Kidney (tissue), 14 donors: ENCODE results near the gene CENATAC. TPM values are rescaled to one million over a fixed set of nuclear protein-coding genes. Genes with fewer than 3 reads are reported as not detected.

Source experiments
- DNase-seq, 5 donors: peaks; one replicate each; pipeline ENCODE4 v3.0.0-alpha.2; 2013 to 2020
- FAIRE-seq: peaks from 2 replicates; lab custom pipeline; 2012; peaks lifted over from hg19 to GRCh38; lab: Jason Lieb, UNC
- H3K27ac ChIP-seq, 2 donors: one replicate each; pipeline ENCODE4 v1.7.0; 2013; ENCODE audit warnings: low read depth in 2 of 2, low read length in 2 of 2, inconsistent platforms in 1 of 2
- H3K27me3 ChIP-seq: one replicate; pipeline ENCODE4 v1.7.1; 2013; ENCODE audit warnings: low read length, inconsistent platforms; ENCODE audit not compliant: control insufficient read depth, insufficient read depth
- H3K36me3 ChIP-seq, 3 donors: one replicate each; pipeline versions ENCODE4 v1.7.0 to v1.7.1; 2013; ENCODE audit warnings: low read length in 3 of 3, control low read depth in 1 of 3, inconsistent platforms in 1 of 3; ENCODE audit not compliant: insufficient read depth in 3 of 3, control insufficient read depth in 2 of 3
- H3K4me1 ChIP-seq, 3 donors: one replicate each; pipeline versions ENCODE4 v1.7.0 to v1.7.1; 2013; ENCODE audit warnings: low read length in 3 of 3, inconsistent platforms in 1 of 3, low read depth in 1 of 3; ENCODE audit not compliant: control insufficient read depth in 2 of 3, insufficient read depth in 2 of 3
- H3K4me3 ChIP-seq, 3 donors: one replicate each; pipeline versions ENCODE4 v1.7.0 to v1.8.1; 2013; ENCODE audit warnings: low read length in 3 of 3, control low read depth in 1 of 3, inconsistent platforms in 1 of 3
- H3K9ac ChIP-seq, 3 donors: one replicate each; pipeline versions ENCODE4 v1.7.0 to v1.7.1; 2013; ENCODE audit warnings: low read length in 3 of 3, control low read depth in 1 of 3, inconsistent platforms in 1 of 3
- H3K9me3 ChIP-seq, 3 donors: one replicate each; pipeline versions ENCODE4 v1.7.0 to v1.7.1; 2013; ENCODE audit warnings: low read length in 3 of 3, control low read depth in 1 of 3, inconsistent platforms in 1 of 3; ENCODE audit not compliant: control insufficient read depth in 2 of 3, insufficient read depth in 1 of 3
- intact Hi-C: fragments of 100-400 bp; cut with DNase I; formaldehyde crosslinking; loops from one replicate; pipeline ENCODE4 v1.11.1; 2022
- polyA plus RNA-seq: library from polyadenylated mRNA; stranded (reverse); fragments of 350-450 nt; fragmentation: Illumina TruSeq; extraction: RNeasy Lipid Tissue Mini Kit (QIAGEN cat#74804); gene quantifications from one replicate; pipeline ENCODE4 v1.2.3, GENCODE V29; 2014; ENCODE audit warnings: low read depth, low replicate concordance; ENCODE audit not compliant: insufficient read depth
- total RNA-seq: library from RNA; stranded (reverse); fragmentation: NEBNext Ultra II Directional; extraction: Animal tissue kit (Norgen Biotek cat#: 25700); gene quantifications from one replicate; pipeline ENCODE4 v1.2.1, GENCODE V29; 2021
- TF ChIP-seq, protein P1 (sequence below): IDR thresholded peaks from 3 replicates; pipeline ENCODE4 v1.5.1; 2012; ENCODE audit warnings: mild to moderate bottlenecking, moderate library complexity, borderline replicate concordance; ENCODE audit not compliant: insufficient read depth; ENCODE audit errors: extremely low read depth
- donor health status: control.
- donor health status: control.
- donor health status: control.
- donor health status: control.
- donor health status: control.
- donor health status: DM: yes; HTN: yes; CAD: no.
- donor health status: Normal renal cell carcinoma (clear cell type).

Gene CENATAC
- total and polyA plus RNA-seq, 2 donors from 2014 or later = 19.8 to 45.0 TPM

GRCh38 chr11:119028346-119029068, 30.6 kb downstream of the CENATAC start:
- no peaks in the 10 kb centered on the region for H3K27me3 ChIP-seq
- FAIRE-seq = no peak

DNA sequence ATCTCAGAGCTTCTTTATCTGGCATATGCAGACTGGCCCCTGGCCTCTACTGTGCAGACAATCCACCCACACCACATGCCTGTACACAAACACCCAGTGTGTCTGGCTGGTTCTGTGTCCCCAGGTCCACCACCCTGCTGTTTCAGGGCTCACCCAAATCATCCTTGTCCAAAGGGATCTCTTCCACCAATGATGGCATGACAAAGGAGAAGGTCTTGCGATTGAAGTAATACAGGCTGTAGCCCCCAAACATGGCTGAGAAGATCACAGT, 31.1 kb downstream of the CENATAC start:
- no peak for DNase-seq
- peaks cover 2 to 30% (median 23%) of the 10 kb centered on the region in 3 donors for H3K36me3 ChIP-seq

More at GRCh38 chr11:119028346-119029068, 30.6 kb downstream of the CENATAC start:
- Histone ChIP-seq H3K9ac (peak overlapping the region in 2 of 3 donors; percentile 67 to 89), H3K4me1 (peaks cover 5 to 42% (median 40%) of the 10 kb centered on the region in 3 donors), H3K27ac (peak overlapping the region; percentile 36 to 69), H3K36me3 (peaks cover 2 to 35% (median 26%) of the 10 kb centered on the region in 3 donors), H3K9me3 (no peaks in the 10 kb centered on the region), H3K4me3 (peak overlapping the region; percentile 52 to 91 (median 78))
- DNase-seq = peak in 2 of 5 donors; percentile 14 to 37
- TF ChIP-seq, protein P1, sequence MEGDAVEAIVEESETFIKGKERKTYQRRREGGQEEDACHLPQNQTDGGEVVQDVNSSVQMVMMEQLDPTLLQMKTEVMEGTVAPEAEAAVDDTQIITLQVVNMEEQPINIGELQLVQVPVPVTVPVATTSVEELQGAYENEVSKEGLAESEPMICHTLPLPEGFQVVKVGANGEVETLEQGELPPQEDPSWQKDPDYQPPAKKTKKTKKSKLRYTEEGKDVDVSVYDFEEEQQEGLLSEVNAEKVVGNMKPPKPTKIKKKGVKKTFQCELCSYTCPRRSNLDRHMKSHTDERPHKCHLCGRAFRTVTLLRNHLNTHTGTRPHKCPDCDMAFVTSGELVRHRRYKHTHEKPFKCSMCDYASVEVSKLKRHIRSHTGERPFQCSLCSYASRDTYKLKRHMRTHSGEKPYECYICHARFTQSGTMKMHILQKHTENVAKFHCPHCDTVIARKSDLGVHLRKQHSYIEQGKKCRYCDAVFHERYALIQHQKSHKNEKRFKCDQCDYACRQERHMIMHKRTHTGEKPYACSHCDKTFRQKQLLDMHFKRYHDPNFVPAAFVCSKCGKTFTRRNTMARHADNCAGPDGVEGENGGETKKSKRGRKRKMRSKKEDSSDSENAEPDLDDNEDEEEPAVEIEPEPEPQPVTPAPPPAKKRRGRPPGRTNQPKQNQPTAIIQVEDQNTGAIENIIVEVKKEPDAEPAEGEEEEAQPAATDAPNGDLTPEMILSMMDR = no peak
- intact Hi-C loops = no loop called here

DNA sequence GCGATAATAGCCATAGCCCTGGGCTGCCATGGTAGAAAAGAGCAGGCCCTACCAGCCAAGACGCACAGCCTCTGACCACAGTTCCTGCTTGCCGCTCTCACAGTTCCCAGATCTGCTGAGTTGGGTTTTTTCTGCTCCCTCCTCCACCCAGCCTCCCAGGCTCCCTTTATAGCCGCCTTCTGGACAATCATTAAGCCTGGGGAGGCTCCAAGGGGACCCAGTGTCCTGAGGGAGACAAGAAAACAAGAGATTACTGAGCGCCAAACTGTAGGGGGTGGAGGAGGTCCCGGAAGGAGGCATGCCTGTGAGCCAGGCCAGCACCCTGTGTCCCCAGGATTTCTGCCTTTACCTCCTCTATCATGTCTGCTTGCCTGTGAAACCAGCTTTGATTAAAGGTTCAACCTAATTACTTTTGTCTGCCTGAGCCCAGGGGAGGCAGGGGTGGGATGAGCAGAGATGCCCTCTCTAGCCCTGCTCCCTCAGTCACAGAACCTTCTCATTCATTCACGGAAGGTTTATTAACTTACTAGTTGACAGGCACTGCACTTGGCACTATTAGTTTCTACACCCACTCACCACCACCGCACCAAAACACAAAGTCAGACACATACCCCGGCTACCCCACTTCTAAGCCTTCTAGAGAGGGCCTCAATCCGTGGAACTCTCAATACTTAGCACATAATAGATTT, 31.5 kb downstream of the CENATAC start:
- Histone ChIP-seq H3K9me3 (no peaks in the 10 kb centered on the region), H3K27ac (peak overlapping the region; percentile 94 to 95), H3K4me3 (peak overlapping the region; percentile 78 to 91 (median 84)), H3K36me3 (peaks cover 2 to 25% (median 19%) of the 10 kb centered on the region in 3 donors), H3K4me1 (peaks cover 5 to 33% (median 30%) of the 10 kb centered on the region in 3 donors), H3K9ac (peak overlapping the region; percentile 26 to 89 (median 67)), H3K27me3 (no peaks in the 10 kb centered on the region)
- DNase-seq (peak; percentile 73 to 91 (median 79)), FAIRE-seq (no peak)
- TF ChIP-seq, protein P1 = no peak
- intact Hi-C loops = no loop called here

More for the DNA sequence above, 31.1 kb downstream of the CENATAC start:
- Histone ChIP-seq H3K9me3 (no peaks in the 10 kb centered on the region), H3K27ac (peak overlapping the region; percentile 36 to 69), H3K27me3 (no peaks in the 10 kb centered on the region), H3K9ac (peak overlapping the region; percentile 1 to 89 (median 67)), H3K4me1 (peaks cover 5 to 37% (median 35%) of the 10 kb centered on the region in 3 donors), H3K4me3 (peak overlapping the region; percentile 52 to 91 (median 78))
- FAIRE-seq = no peak
- intact Hi-C loops = no loop called here
- TF ChIP-seq, protein P1 = no peak
